NT2/D1 (cell line): ENCODE data around the gene TEF.

Experiments used
- DNase-seq: peaks from one replicate; pipeline ENCODE4 v3.0.0-alpha.2; 2011; ENCODE audit warnings: low read depth, low spot score
- H3K27me3 ChIP-seq: 2 replicates; pipeline ENCODE4 v1.6.0; 2011; ENCODE audit warnings: mild to moderate bottlenecking; ENCODE audit not compliant: insufficient read length, insufficient read depth
- H3K36me3 ChIP-seq: 2 replicates; pipeline ENCODE4 v1.6.1; 2011; ENCODE audit warnings: mild to moderate bottlenecking, low read length, mixed read lengths; ENCODE audit not compliant: insufficient read depth, insufficient read length
- H3K4me1 ChIP-seq: 2 replicates; pipeline ENCODE4 v1.5.1; 2011; ENCODE audit not compliant: insufficient read depth, insufficient read length
- H3K4me3 ChIP-seq: 2 replicates; pipeline ENCODE4 v1.5.1; 2011; ENCODE audit warnings: low read depth; ENCODE audit not compliant: insufficient read length
- H3K9ac ChIP-seq: 2 replicates; pipeline ENCODE4 v1.6.0; 2011; ENCODE audit warnings: low read depth; ENCODE audit not compliant: insufficient read length
- H3K9me3 ChIP-seq: 2 replicates; pipeline ENCODE4 v1.5.1; 2011; ENCODE audit warnings: mild to moderate bottlenecking, low read length; ENCODE audit not compliant: insufficient read depth
- SUZ12 ChIP-seq: IDR thresholded peaks from 2 replicates; pipeline ENCODE4 v1.6.1; 2011; ENCODE audit not compliant: insufficient read length, insufficient read depth; ENCODE audit errors: extremely low read depth
- YY1 ChIP-seq: IDR thresholded peaks from 2 replicates; pipeline ENCODE4 v1.6.1; 2011; ENCODE audit not compliant: insufficient read length, insufficient read depth
- ZNF274 ChIP-seq: IDR thresholded peaks from 2 replicates; pipeline ENCODE4 v1.6.1; 2011; ENCODE audit warnings: mild to moderate bottlenecking, low read depth, low read length

TEF gene

DNA sequence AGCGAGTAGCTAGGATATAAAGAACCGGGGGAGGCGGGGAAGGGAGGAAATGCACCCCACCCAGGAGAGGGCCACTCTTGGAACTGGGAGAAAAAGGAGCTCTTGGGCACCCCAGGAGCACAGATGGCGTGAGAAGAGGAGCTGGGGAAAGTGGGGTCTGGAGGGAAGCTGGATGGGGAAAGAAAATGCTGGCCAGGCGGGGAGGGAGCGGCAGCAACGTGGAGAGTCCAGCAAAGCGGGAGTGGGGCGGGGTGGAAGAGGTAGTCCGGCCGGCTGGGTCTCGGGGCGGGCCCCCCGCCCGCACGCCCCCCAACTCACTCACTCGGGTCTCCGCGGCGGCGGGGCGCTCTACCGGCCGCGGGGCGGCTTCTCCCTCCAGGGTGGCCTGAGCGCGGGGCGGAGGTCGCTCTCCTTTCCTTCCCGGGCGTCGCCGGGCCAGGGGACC, 64.3 kb downstream of the TEF start:
- DNase-seq: no peak
- Histone ChIP-seq H3K4me3 (peak overlapping the region; percentile 75), H3K27me3 (no peaks in the 10 kb centered on the region), H3K36me3 (peaks cover 29% of the 10 kb centered on the region), H3K9ac (peak overlapping the region; percentile 98), H3K9me3 (no peaks in the 10 kb centered on the region), H3K4me1 (peaks cover 3% of the 10 kb centered on the region)
- TF ChIP-seq ZNF274 (no peak), SUZ12 (no peak), YY1 (no peak)

- Histone ChIP-seq H3K27me3 (no peaks in the 10 kb centered on the region), H3K4me3 (peak within 1 kb of the TSS; percentile 75), H3K9ac (peak within 1 kb of the TSS; percentile 98), H3K9me3 (no peaks in the 10 kb centered on the region), H3K4me1 (peaks cover 3% of the 10 kb centered on the region), H3K36me3 (peaks cover 24% of the 10 kb centered on the region)
- TF ChIP-seq YY1 (peak; percentile 7), SUZ12 (no peak)
- peak; percentile 83 for DNase-seq
These were observed 65.1 kb downstream of the TEF start, which contains the start of gene TOB2 for GRCh38 chr22:41446639-41447434. Gene TOB2 (minus strand): TSS chr22:41446801. CDS start chr22:41437345, 9,456 bp downstream.

- no peaks in the 10 kb centered on the region for H3K27me3 ChIP-seq
- no peaks in the 10 kb centered on the region for H3K4me1 ChIP-seq
- peak; percentile 18 for DNase-seq
- peak overlapping the region; percentile 98 for H3K9ac ChIP-seq
- H3K9me3 ChIP-seq: no peaks in the 10 kb centered on the region
- TF ChIP-seq SUZ12 (no peak), ZNF274 (no peak), YY1 (no peak)
- peak overlapping the region; percentile 75 for H3K4me3 ChIP-seq
- H3K36me3 ChIP-seq: peaks cover 18% of the 10 kb centered on the region
These were observed 65.9 kb downstream of the TEF start for GRCh38 chr22:41447435-41448188.

- no peaks in the 10 kb centered on the region for H3K4me1 ChIP-seq
- no peaks in the 10 kb centered on the region for H3K9me3 ChIP-seq
- TF ChIP-seq SUZ12 (no peak), YY1 (peak; percentile 72)
- peak; percentile 91 for DNase-seq
- peaks cover 11% of the 10 kb centered on the region for H3K36me3 ChIP-seq
- H3K9ac ChIP-seq: peak overlapping the region; percentile 98
- H3K27me3 ChIP-seq: no peaks in the 10 kb centered on the region
- H3K4me3 ChIP-seq: peak overlapping the region; percentile 75
These were observed 66.6 kb downstream of the TEF start for GRCh38 chr22:41448189-41448808.
